Osteoblast (primary cell): ENCODE results near the gene SCMH1. TPM values are rescaled to one million over a fixed set of nuclear protein-coding genes. Genes with fewer than 3 reads are reported as not detected.

Experiments
- DNase-seq: peaks from one replicate; pipeline ENCODE4 v3.0.0; 2011; ENCODE audit warnings: low spot score, mixed read lengths; ENCODE audit not compliant: insufficient read length; ENCODE audit errors: missing footprints
- H2AFZ ChIP-seq: 2 replicates; pipeline ENCODE4 v1.6.0; 2011; ENCODE audit warnings: mild to moderate bottlenecking, low read length
- H3K27ac ChIP-seq: 2 replicates; pipeline ENCODE4 v1.5.1; 2011; ENCODE audit warnings: mild to moderate bottlenecking, low read depth, low read length, moderate library complexity
- H3K27me3 ChIP-seq: 2 replicates; pipeline ENCODE4 v1.6.0; 2012; ENCODE audit warnings: mild to moderate bottlenecking, control low read depth, inconsistent platforms, low read length, moderate library complexity; ENCODE audit not compliant: insufficient read depth
- H3K36me3 ChIP-seq: 2 replicates; pipeline ENCODE4 v1.5.1; 2011; ENCODE audit warnings: mild to moderate bottlenecking, low read length, control low read depth, moderate library complexity; ENCODE audit not compliant: insufficient read depth
- H3K4me1 ChIP-seq: 2 replicates; pipeline ENCODE4 v1.5.1; 2011; ENCODE audit warnings: mild to moderate bottlenecking, low read length, control low read depth, moderate library complexity; ENCODE audit not compliant: insufficient read depth
- H3K4me2 ChIP-seq: 2 replicates; pipeline ENCODE4 v1.6.0; 2011; ENCODE audit warnings: mild to moderate bottlenecking, low read length; ENCODE audit not compliant: insufficient read depth
- H3K4me3 ChIP-seq: fragments of 200-600 bp; sonication (generic); 3 replicates; pipeline ENCODE4 v1.5.1; 2012; ENCODE audit warnings: mild to moderate bottlenecking, low read length, inconsistent platforms; ENCODE audit not compliant: insufficient read depth
- H3K79me2 ChIP-seq: 2 replicates; pipeline ENCODE4 v1.6.0; 2012; ENCODE audit warnings: mild to moderate bottlenecking, low read length, control low read depth, inconsistent platforms; ENCODE audit not compliant: insufficient read depth
- H3K9me3 ChIP-seq: 2 replicates; pipeline ENCODE4 v1.5.1; 2011; ENCODE audit warnings: low read depth, low read length, control low read depth
- H4K20me1 ChIP-seq: 2 replicates; pipeline ENCODE4 v1.6.0; 2012; ENCODE audit warnings: mild to moderate bottlenecking, low read length, control low read depth; ENCODE audit not compliant: insufficient read depth
- CTCF ChIP-seq: IDR thresholded peaks from 2 replicates; pipeline ENCODE4 v1.5.1; 2011; ENCODE audit warnings: mild to moderate bottlenecking, low read depth, low read length, moderate library complexity; ENCODE audit errors: extremely low read depth
- total RNA-seq: library from RNA; depleted of rRNA; stranded (reverse); fragments of >200 nt; gene quantifications from 2 replicates; pipeline ENCODE4 v1.2.3, GENCODE V29; 2012

Gene SCMH1
- total RNA-seq, 1 donor = 33.7 TPM

- Histone ChIP-seq H3K4me3 (no peak overlapping the region), H3K4me2 (no peak overlapping the region), H3K27ac (no peak overlapping the region), H4K20me1 (no peaks in the 10 kb centered on the region), H2AFZ (no peak overlapping the region), H3K36me3 (no peaks in the 10 kb centered on the region), H3K27me3 (no peaks in the 10 kb centered on the region), H3K9me3 (no peaks in the 10 kb centered on the region), H3K79me2 (peaks cover 21% of the 10 kb centered on the region), H3K4me1 (no peaks in the 10 kb centered on the region)
- DNase-seq = no peak
- TF ChIP-seq CTCF = no peak
Measured at GRCh38 chr1:41175546-41175945, 66.6 kb downstream of the SCMH1 start.

- H3K4me2 ChIP-seq = no peak overlapping the region
- no peak for DNase-seq
- H3K4me3 ChIP-seq = no peak overlapping the region
- no peaks in the 10 kb centered on the region for H4K20me1 ChIP-seq
- H3K36me3 ChIP-seq = no peaks in the 10 kb centered on the region
- no peak overlapping the region for H2AFZ ChIP-seq
- no peak overlapping the region for H3K27ac ChIP-seq
- H3K4me1 ChIP-seq = no peaks in the 10 kb centered on the region
- no peak for TF ChIP-seq CTCF
- H3K27me3 ChIP-seq = no peaks in the 10 kb centered on the region
- H3K79me2 ChIP-seq = peaks cover 21% of the 10 kb centered on the region
- H3K9me3 ChIP-seq = no peaks in the 10 kb centered on the region
Measured at GRCh38 chr1:41174170-41174569, 67.9 kb downstream of the SCMH1 start.

- H3K4me1 ChIP-seq = no peaks in the 10 kb centered on the region
- H3K79me2 ChIP-seq = peaks cover 21% of the 10 kb centered on the region
- no peaks in the 10 kb centered on the region for H3K27me3 ChIP-seq
- H3K9me3 ChIP-seq = peaks cover 3% of the 10 kb centered on the region
- no peak overlapping the region for H3K27ac ChIP-seq
- no peak overlapping the region for H3K4me3 ChIP-seq
- no peak for DNase-seq
- TF ChIP-seq CTCF = no peak
- H3K4me2 ChIP-seq = no peak overlapping the region
- no peak overlapping the region for H2AFZ ChIP-seq
- H3K36me3 ChIP-seq = no peaks in the 10 kb centered on the region
- no peaks in the 10 kb centered on the region for H4K20me1 ChIP-seq
Measured at GRCh38 chr1:41173651-41174050, 68.5 kb downstream of the SCMH1 start.

GRCh38 chr1:41171266-41171874 lies 70.7 kb downstream of the SCMH1 start:
- H3K9me3 ChIP-seq = peaks cover 4% of the 10 kb centered on the region
- no peak overlapping the region for H3K4me2 ChIP-seq
- H3K27ac ChIP-seq = no peak overlapping the region
- peak; percentile 32 for DNase-seq
- H3K4me3 ChIP-seq = no peak overlapping the region
- H3K36me3 ChIP-seq = no peaks in the 10 kb centered on the region
- H3K79me2 ChIP-seq = peaks cover 21% of the 10 kb centered on the region
- no peaks in the 10 kb centered on the region for H4K20me1 ChIP-seq
- no peak overlapping the region for H2AFZ ChIP-seq
- H3K27me3 ChIP-seq = no peaks in the 10 kb centered on the region
- no peak for TF ChIP-seq CTCF
- H3K4me1 ChIP-seq = no peaks in the 10 kb centered on the region
